ENCODE measurements around the gene AAGAB.

AAGAB gene

GRCh38 chr15:67187351-67187854 lies 67.1 kb downstream of the AAGAB start:
- no peak for DNase-seq (ENCODE audit: low spot score)

DNA sequence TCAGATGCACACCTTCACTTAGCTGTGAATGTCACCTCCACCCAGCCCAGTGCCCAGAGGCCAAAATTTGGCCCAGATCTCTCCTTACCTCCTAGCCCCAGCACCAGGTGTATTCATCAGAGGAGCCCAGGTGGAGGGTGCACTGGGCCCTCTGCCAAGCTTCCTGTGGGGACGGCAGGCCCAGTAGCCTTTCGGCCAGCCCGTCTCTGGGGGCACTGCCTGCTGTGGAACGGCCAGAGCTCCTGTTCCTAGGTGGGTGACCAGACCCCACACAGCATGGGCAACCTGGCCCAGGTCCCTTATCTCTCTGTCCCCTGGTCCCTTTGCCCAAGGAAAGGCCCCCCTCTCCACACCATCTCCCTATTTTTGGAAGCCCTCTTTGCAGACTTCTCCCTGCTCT lies 67.8 kb downstream of the AAGAB start:
- no peak for DNase-seq (ENCODE audit: low spot score)

DNA sequence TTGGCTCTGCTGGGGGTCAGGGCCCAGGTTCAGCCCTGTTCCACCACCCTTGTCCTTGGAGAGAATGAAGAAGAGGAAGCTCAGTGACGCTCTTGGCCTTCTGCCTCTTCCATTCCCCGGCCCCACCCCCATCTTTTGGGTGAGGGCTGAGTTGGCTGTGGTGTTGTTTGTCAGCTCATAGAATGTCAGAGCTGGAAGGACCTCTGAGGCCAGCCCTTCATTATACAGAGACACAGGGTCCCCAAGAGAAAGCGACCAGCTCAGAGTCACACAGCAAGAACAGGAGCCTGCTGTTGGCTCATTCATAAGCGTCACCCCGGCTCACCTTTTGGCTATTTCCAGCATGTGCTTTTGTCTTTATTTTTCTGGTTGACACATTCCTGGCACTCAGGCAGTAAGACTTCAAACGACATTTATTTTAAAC lies 68.2 kb downstream of the AAGAB start:
- DNase-seq (ENCODE audit: low spot score): no peak

DNA sequence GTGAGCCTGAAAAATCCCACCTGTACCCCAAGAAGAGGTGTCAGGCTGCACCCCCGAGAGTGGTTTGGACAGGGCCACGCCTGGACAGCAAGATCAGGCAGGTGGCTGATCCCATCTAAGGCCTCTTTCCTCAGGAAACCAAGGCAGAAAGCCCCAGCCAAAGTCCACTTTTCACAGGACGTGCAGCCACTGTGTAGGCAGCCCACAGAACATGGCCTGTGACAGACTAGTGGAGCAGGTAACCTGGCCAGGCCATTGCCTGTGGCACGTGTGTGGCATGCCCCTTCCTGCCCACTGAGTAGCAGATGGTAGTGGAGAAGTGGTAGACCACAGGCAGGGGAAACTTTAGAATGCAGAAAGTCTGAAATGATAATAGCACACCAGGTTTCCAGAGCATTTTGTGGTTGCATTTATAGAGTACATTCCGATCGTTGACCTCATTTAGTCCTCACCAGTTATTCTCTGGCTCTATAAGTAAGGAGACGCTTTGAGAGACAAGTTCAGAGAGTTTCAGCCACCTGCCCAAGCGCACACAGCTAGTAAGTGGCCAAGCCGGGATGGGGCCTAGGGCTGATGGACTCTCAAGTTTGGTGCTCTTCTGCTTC lies 68.7 kb downstream of the AAGAB start:
- no peak for DNase-seq (ENCODE audit: low spot score)

GRCh38 chr15:67185051-67185450 lies 69.4 kb downstream of the AAGAB start:
- DNase-seq (ENCODE audit: low spot score): no peak

DNA sequence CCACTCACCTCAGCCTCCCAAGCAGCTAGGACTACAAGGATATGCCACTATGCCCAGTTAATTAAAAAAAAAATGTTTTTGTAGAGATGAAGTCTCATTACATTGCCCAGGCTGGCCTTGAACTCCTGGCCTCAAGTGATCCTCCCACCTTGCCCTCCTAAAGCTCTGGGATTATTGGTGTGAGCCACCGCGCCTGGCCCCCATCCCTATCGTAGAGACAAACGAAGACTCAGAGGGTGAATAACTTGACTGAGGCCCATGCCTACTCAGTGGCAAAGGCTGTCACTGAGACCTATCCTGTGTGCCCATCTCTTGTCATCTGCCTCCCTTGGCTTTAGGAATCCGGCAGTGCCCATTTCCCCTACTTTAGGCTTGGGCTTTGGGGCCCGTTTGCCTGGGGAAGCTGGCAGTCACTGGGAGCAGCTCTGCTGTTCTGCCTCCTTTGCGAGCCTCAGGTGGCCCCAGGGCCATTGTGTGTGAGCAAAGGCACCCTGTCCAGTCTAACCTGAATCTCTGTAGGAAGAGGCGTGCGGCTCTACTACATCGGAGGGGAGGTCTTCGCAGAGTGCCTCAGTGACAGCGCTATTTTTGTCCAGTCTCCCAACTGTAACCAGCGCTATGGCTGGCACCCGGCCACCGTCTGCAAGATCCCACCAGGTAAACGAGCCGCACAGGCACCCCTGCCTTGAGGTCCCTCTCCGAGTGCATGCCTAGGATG lies 70.1 kb downstream of the AAGAB start:
- no peak for DNase-seq (ENCODE audit: low spot score)

DNA sequence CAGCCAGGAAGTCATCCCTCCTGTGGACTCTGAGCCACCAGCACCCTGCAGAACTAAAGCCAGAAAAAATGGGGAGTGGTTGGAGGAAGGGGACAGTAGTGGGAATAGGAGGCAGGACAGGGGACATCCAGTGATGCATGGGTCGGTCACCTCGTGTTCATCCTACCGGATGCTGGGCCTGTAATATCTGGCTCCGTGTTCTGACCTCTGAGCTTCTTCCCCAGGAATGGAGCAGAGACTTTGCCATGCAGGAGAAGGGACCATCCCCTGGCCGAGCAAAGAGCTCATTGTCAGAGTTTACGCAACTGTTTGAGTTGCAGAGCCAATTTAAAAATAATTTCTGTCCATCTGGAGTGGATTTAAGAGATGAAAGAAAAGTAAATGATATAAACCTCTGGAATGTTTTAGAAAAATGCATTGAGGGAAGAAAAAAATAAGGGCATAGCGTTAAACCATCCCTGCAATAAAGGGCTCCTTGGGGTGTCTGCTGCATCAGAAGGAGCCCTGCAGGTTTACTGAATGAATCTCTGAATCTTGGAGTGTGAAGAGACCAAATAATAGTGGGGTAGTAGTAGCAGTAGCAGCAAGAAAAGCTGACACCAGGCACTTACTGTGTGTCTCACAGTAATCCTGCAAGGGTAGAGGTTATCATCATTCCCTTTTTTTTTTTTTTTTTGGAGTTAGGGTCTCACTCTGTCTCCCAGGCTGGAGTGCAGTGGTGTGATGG lies 70.9 kb downstream of the AAGAB start:
- no peak for DNase-seq (ENCODE audit: low spot score)

DNA sequence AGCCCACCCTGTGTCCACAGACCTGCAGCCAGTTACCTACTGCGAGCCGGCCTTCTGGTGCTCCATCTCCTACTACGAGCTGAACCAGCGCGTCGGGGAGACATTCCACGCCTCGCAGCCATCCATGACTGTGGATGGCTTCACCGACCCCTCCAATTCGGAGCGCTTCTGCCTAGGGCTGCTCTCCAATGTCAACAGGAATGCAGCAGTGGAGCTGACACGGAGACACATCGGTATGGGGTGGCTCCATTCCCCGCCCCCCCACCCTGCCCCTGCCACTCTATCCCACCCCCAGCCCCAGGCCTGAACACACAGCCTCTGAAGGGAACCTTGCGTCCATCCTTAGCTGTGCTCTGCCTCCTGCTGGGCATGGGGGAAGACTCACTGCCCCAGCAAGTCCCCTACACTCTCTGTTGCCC lies 73.2 kb downstream of the AAGAB start:
- DNase-seq (ENCODE audit: low spot score): no peak

DNA sequence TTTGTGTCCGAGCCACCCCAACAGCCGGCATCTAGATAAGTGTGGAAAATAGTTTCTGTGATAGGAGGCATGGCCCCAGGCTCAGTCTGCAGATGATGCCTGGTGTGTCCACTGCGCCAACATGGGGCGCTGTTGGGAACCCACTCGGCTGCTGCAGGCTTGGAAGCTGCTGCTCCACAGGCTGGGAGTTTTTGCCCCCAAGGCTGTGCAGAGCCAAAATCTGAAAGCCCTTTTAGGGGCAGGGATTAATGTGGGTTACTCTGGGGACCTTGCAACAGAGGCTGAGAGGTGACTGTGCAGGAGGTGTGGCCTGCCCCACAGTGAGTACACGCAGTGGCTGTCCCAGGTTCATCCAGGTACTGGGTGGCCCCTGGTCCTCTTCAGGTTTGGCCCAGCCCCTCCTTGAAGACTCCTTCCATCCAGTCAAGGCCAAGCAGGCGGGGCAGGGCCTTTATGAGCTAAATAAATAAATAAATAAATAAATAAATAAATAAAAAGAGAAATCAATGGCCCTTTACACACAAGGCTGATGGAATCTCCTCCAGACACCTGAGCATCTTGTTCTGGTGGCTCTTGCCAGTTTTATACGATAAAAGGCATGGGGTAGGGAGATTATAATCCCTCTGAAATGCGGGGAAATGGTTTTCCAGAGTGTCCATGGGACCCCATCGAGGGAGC lies 73.8 kb downstream of the AAGAB start:
- DNase-seq (ENCODE audit: low spot score): no peak

DNA sequence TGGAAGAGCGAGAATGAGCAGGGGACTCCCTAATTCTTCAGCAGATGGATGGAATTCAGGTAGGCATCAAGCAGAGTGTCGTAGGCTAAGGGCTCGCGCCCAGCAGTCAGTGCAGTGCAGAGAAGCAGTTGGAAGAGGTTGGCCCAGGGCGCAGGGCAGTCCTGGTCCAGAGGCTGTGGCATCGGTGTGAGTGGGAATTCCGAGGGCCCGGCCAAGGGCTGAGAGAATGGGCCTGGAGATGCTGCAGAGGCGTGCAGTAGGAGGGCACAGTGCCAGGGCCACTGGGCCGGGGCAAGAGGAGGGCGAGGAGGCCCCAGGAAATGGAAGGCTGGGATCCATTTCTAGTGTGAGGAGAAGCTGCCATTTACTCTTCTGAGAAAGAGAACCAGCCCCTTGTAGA lies 74.4 kb downstream of the AAGAB start:
- no peak for DNase-seq (ENCODE audit: low spot score)

DNA sequence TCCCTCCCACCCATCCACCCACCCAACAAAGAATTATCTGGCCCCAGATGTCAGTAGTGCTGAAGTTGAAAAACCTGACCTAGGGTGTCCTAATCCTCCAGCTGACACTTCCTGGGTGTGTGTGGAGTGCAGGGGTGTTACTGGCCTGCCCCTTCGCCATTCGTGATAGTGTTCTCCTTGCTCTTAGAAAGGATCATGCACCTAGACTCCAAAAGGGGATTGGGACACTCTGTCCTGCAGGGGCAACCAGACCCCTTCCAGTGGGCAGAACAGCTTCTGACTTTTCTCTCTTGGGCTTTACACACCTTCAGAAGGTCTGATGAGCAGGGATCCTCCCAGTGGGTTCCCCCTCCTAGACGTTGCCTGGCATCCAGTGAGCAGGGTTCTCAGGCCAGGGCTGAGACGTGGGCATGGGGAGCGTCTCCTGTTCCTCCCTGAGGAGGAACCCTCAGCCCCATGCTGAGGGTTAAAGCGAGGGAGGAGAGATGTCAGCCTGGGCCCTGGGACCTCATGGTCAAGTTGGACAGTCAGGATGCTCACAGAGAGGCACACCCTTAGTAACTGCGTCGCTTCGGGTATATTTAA lies 75.0 kb downstream of the AAGAB start:
- no peak for DNase-seq (ENCODE audit: low spot score)

DNA sequence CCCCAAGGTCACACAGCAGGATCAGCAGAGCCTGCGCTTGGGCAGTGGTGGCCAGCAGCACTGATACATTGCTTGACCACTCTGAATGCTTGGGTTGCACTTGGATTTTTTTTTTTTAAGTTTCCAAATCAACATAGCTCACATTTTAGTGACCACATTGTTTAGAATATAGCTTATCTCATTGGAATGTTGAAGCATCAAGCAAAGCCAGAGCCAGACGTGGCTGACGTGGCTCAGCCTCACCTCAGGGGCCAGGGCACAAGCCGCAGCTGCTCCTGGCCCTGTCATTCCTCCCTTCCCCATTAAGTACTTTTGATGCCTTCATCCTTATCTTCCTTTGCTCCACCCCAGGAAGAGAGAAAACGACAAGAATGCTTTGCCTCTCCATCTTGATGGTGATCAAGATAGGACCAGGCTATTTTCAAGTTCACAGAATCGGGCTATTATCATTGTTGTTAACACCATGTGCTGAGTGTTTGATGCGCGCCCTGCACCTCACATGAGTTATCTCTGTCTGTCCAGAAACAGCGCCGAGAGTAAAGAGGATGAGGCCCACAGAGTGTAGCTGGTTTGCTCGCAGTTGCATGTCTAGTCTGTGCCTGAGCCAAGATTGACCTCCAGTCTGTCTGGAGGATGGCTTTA lies 75.8 kb downstream of the AAGAB start:
- no peak for DNase-seq (ENCODE audit: low spot score)

GRCh38 chr15:67177752-67178151 lies 76.7 kb downstream of the AAGAB start:
- no peak for DNase-seq (ENCODE audit: low spot score)

GRCh38 chr15:67176195-67176971 lies 78.1 kb downstream of the AAGAB start:
- DNase-seq (ENCODE audit: low spot score): no peak

GRCh38 chr15:67175643-67176071 lies 78.8 kb downstream of the AAGAB start:
- DNase-seq (ENCODE audit: low spot score): no peak

- DNase-seq (ENCODE audit: low spot score): no peak
Observed at GRCh38 chr15:67174864-67175573, 79.4 kb downstream of the AAGAB start.

GRCh38 chr15:67174446-67174845 lies 80.0 kb downstream of the AAGAB start:
- no peak for DNase-seq (ENCODE audit: low spot score)

DNA sequence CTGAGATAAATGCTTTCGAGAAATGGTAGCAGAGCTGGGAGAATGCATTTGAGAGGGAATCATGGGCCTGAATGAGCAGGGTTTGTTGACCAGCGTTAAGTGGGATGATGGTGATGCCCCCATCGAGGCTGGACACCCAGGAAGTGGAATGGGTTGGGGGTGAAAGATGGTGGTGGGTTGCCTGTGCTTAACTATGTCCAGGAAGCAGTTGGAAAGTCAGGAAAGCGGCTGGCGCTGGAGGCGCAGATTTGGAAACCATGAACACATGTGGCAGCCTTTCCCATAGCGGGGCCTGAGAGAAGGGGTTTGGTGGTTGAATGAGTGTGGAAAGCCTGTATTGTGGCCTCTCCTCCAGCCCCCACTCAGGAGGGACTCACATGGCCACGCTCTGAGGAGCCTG lies 80.7 kb downstream of the AAGAB start:
- DNase-seq (ENCODE audit: low spot score): no peak

GRCh38 chr15:67173005-67173404 lies 81.5 kb downstream of the AAGAB start:
- no peak for DNase-seq (ENCODE audit: low spot score)

DNA sequence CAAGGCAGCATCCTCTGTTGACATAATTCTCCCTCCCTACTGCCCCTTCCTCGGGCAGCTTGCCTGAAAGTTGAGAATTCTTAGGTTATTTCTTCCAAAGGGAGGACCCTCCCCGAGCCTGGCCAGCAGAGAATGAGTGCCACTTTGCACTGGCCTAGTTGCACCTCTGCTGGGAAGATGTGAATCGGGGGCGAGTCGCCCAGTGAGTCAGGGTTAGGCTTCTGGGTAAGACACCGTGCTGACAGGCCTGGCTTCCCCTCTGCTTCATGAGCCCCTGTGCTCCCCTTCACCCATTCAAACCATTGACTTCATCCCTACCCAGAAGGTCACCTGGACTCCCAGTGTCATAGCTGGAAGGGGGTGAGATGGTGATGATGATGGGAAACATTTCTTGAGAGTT lies 82.3 kb downstream of the AAGAB start:
- no peak for DNase-seq (ENCODE audit: low spot score)
